Measurements from ENCODE around the gene FAM200A.

The FAM200A gene

DNA sequence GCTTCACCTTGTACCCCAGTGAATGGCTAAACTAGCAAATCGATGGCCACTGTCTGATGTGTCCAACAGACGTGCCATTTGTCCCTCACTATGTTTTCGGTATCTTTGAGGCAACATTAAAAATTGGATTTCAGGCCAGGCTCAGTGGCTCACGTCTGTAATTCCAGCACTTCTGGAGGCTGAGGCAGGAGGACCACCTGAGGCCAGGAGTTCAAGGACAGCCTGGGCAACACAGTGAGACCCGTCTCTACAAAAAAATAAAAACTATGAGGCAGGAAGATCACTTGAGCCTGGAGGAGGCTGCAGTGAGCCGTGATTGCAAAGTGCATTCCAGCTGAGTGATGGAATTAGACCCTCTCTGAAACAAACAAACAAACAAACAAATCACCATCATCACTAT lies 8.0 kb downstream of the FAM200A start:
- no peak overlapping the region for H3K23ac ChIP-seq (ENCODE audit: low read depth, low read length, poor library complexity)
- H4K91ac ChIP-seq (ENCODE audit: low read depth, low read length, poor library complexity): no peak overlapping the region
- no CpG with 5 or more reads among the region's 6 CpGs for WGBS, 2 donors (ENCODE audit: extremely low coverage in 2 of 2, insufficient read length in 2 of 2, insufficient replicate concordance in 1 of 2)
- H2BK120ac ChIP-seq (ENCODE audit: low read depth, low read length): no peak overlapping the region
- H3K4ac ChIP-seq (ENCODE audit: low read length): no peak overlapping the region
- H2AFZ ChIP-seq (ENCODE audit: low read length): no peak overlapping the region
- DNase-seq (ENCODE audit: low spot score): no peak
- H2BK12ac ChIP-seq (ENCODE audit: low read length): no peak overlapping the region
- H3K27me3 ChIP-seq (ENCODE audit: control insufficient read depth in 3 of 3, insufficient read depth in 3 of 3, low read depth in 1 of 3, low read length in 3 of 3): no peaks in the 10 kb centered on the region
- peak overlapping the region; percentile 1 for H4K8ac ChIP-seq (ENCODE audit: low read depth, low read length)
- no peak overlapping the region for H2BK15ac ChIP-seq (ENCODE audit: low read length)
- no peaks in the 10 kb centered on the region for H3K79me1 ChIP-seq (ENCODE audit: low read depth, low read length)
- no peak overlapping the region for H3K9ac ChIP-seq (ENCODE audit: low read depth, low read length, poor library complexity)
- peaks cover 7 to 49% of the 10 kb centered on the region in 2 donors for H3K36me3 ChIP-seq (replicated peaks in 1 of 2; ENCODE audit: control insufficient read depth in 2 of 2, insufficient read depth in 2 of 2, low read length in 2 of 2)
- no peaks in the 10 kb centered on the region for H3K4me1 ChIP-seq (ENCODE audit: control insufficient read depth in 2 of 2, insufficient read depth in 1 of 2, low read depth in 1 of 2, low read length in 2 of 2)
- no peak overlapping the region for H3K18ac ChIP-seq (ENCODE audit: low read length)
- H3K4me2 ChIP-seq (ENCODE audit: insufficient read depth, low read length, poor library complexity, severe bottlenecking): no peak overlapping the region
- H3K9me3 ChIP-seq (replicated peaks in 1 of 2; ENCODE audit: control insufficient read depth in 2 of 2, insufficient read depth in 1 of 2, low read depth in 1 of 2, low read length in 2 of 2): peaks cover 21 to 32% of the 10 kb centered on the region in 2 donors
- H2AK5ac ChIP-seq (ENCODE audit: low read depth, low read length): no peak overlapping the region
- H3K27ac ChIP-seq (replicated peaks; ENCODE audit: low read length): no peak overlapping the region
- no peak overlapping the region for H2BK5ac ChIP-seq (ENCODE audit: low read length)
- no peak overlapping the region for H3K4me3 ChIP-seq (ENCODE audit: low read length in 2 of 2)
- no peak overlapping the region for H3K14ac ChIP-seq (ENCODE audit: low read length)

GRCh38 chr7:99543081-99543671 lies 8.7 kb downstream of the FAM200A start:
- Histone ChIP-seq H2BK5ac (ENCODE audit: low read length) (no peak overlapping the region), H3K18ac (ENCODE audit: low read length) (no peak overlapping the region), H3K9me3 (replicated peaks in 1 of 2; ENCODE audit: control insufficient read depth in 2 of 2, insufficient read depth in 1 of 2, low read depth in 1 of 2, low read length in 2 of 2) (peaks cover 21 to 35% of the 10 kb centered on the region in 2 donors), H3K4ac (ENCODE audit: low read length) (no peak overlapping the region), H2BK15ac (ENCODE audit: low read length) (no peak overlapping the region), H2BK120ac (ENCODE audit: low read depth, low read length) (no peak overlapping the region), H3K4me2 (ENCODE audit: insufficient read depth, low read length, poor library complexity, severe bottlenecking) (no peak overlapping the region), H4K8ac (ENCODE audit: low read depth, low read length) (no peak overlapping the region), H4K91ac (ENCODE audit: low read depth, low read length, poor library complexity) (no peak overlapping the region), H2BK12ac (ENCODE audit: low read length) (no peak overlapping the region), H3K36me3 (replicated peaks in 1 of 2; ENCODE audit: control insufficient read depth in 2 of 2, insufficient read depth in 2 of 2, low read length in 2 of 2) (peaks cover 6 to 43% of the 10 kb centered on the region in 2 donors), H3K23ac (ENCODE audit: low read depth, low read length, poor library complexity) (peak overlapping the region; percentile 55), H3K4me3 (ENCODE audit: low read length in 2 of 2) (no peak overlapping the region), H2AK5ac (ENCODE audit: low read depth, low read length) (no peak overlapping the region), H2AFZ (ENCODE audit: low read length) (no peak overlapping the region), H3K27ac (replicated peaks; ENCODE audit: low read length) (no peak overlapping the region), H3K9ac (ENCODE audit: low read depth, low read length, poor library complexity) (no peak overlapping the region), H3K79me1 (ENCODE audit: low read depth, low read length) (no peaks in the 10 kb centered on the region), H3K4me1 (ENCODE audit: control insufficient read depth in 2 of 2, insufficient read depth in 1 of 2, low read depth in 1 of 2, low read length in 2 of 2) (no peaks in the 10 kb centered on the region), H3K27me3 (ENCODE audit: control insufficient read depth in 3 of 3, insufficient read depth in 3 of 3, low read depth in 1 of 3, low read length in 3 of 3) (no peaks in the 10 kb centered on the region), H3K14ac (ENCODE audit: low read length) (no peak overlapping the region)
- WGBS, 2 donors (ENCODE audit: extremely low coverage in 2 of 2, insufficient read length in 2 of 2, insufficient replicate concordance in 1 of 2): no CpG with 5 or more reads among the region's 34 CpGs
- no peak for DNase-seq (ENCODE audit: low spot score)

DNA sequence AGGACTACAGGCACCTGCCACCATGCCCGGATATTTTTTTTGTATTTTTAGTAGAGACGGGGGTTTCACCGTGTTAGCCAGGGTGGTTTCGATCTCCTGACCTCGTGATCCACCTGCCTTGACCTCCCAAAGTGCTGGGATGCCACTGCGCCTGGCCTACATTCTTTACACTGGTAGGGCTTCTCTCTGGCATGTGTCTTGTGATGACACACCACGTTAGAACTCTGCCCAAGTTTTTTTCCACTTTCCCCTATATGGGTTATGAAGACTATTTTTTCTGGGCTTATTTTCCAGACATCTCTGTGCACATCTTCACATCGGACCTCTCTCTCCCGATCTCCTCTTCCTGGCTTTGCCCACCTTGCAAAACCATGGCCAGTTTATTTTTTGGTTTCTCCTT lies 10.7 kb downstream of the FAM200A start:
- no peak overlapping the region for H2BK12ac ChIP-seq (ENCODE audit: low read length)
- no peak overlapping the region for H3K4me2 ChIP-seq (ENCODE audit: insufficient read depth, low read length, poor library complexity, severe bottlenecking)
- no peak overlapping the region for H4K91ac ChIP-seq (ENCODE audit: low read depth, low read length, poor library complexity)
- no peak overlapping the region for H3K23ac ChIP-seq (ENCODE audit: low read depth, low read length, poor library complexity)
- H2AK5ac ChIP-seq (ENCODE audit: low read depth, low read length): no peak overlapping the region
- H3K4me3 ChIP-seq (ENCODE audit: low read length in 2 of 2): no peak overlapping the region
- no peak overlapping the region for H2BK15ac ChIP-seq (ENCODE audit: low read length)
- no peaks in the 10 kb centered on the region for H3K4me1 ChIP-seq (ENCODE audit: control insufficient read depth in 2 of 2, insufficient read depth in 1 of 2, low read depth in 1 of 2, low read length in 2 of 2)
- no peak overlapping the region for H3K4ac ChIP-seq (ENCODE audit: low read length)
- H2BK120ac ChIP-seq (ENCODE audit: low read depth, low read length): no peak overlapping the region
- no peak overlapping the region for H2AFZ ChIP-seq (ENCODE audit: low read length)
- no peak overlapping the region for H3K9ac ChIP-seq (ENCODE audit: low read depth, low read length, poor library complexity)
- no peak overlapping the region for H3K14ac ChIP-seq (ENCODE audit: low read length)
- WGBS, 2 donors (ENCODE audit: extremely low coverage in 2 of 2, insufficient read length in 2 of 2, insufficient replicate concordance in 1 of 2): no CpG with 5 or more reads among the region's 9 CpGs
- DNase-seq (ENCODE audit: low spot score): no peak
- H3K79me1 ChIP-seq (ENCODE audit: low read depth, low read length): no peaks in the 10 kb centered on the region
- peaks cover 2 to 23% of the 10 kb centered on the region in 2 donors for H3K36me3 ChIP-seq (replicated peaks in 1 of 2; ENCODE audit: control insufficient read depth in 2 of 2, insufficient read depth in 2 of 2, low read length in 2 of 2)
- no peak overlapping the region for H3K18ac ChIP-seq (ENCODE audit: low read length)
- H2BK5ac ChIP-seq (ENCODE audit: low read length): no peak overlapping the region
- H3K9me3 ChIP-seq (replicated peaks in 1 of 2; ENCODE audit: control insufficient read depth in 2 of 2, insufficient read depth in 1 of 2, low read depth in 1 of 2, low read length in 2 of 2): peaks cover 14 to 36% of the 10 kb centered on the region in 2 donors
- H3K27me3 ChIP-seq (ENCODE audit: control insufficient read depth in 3 of 3, insufficient read depth in 3 of 3, low read depth in 1 of 3, low read length in 3 of 3): no peaks in the 10 kb centered on the region
- H4K8ac ChIP-seq (ENCODE audit: low read depth, low read length): no peak overlapping the region
- H3K27ac ChIP-seq (replicated peaks; ENCODE audit: low read length): no peak overlapping the region

- Histone ChIP-seq H2BK5ac (ENCODE audit: low read length) (no peak overlapping the region), H3K79me1 (ENCODE audit: low read depth, low read length) (no peaks in the 10 kb centered on the region), H3K36me3 (replicated peaks in 1 of 2; ENCODE audit: control insufficient read depth in 2 of 2, insufficient read depth in 2 of 2, low read length in 2 of 2) (peaks cover 2 to 18% of the 10 kb centered on the region in 2 donors), H2BK15ac (ENCODE audit: low read length) (no peak overlapping the region), H3K18ac (ENCODE audit: low read length) (no peak overlapping the region), H3K14ac (ENCODE audit: low read length) (no peak overlapping the region), H2AK5ac (ENCODE audit: low read depth, low read length) (no peak overlapping the region), H3K9ac (ENCODE audit: low read depth, low read length, poor library complexity) (no peak overlapping the region), H4K91ac (ENCODE audit: low read depth, low read length, poor library complexity) (no peak overlapping the region), H2AFZ (ENCODE audit: low read length) (no peak overlapping the region), H4K8ac (ENCODE audit: low read depth, low read length) (no peak overlapping the region), H2BK120ac (ENCODE audit: low read depth, low read length) (no peak overlapping the region), H3K4ac (ENCODE audit: low read length) (no peak overlapping the region), H2BK12ac (ENCODE audit: low read length) (no peak overlapping the region), H3K23ac (ENCODE audit: low read depth, low read length, poor library complexity) (no peak overlapping the region), H3K4me3 (ENCODE audit: low read length in 2 of 2) (no peak overlapping the region), H3K4me2 (ENCODE audit: insufficient read depth, low read length, poor library complexity, severe bottlenecking) (no peak overlapping the region), H3K27ac (replicated peaks; ENCODE audit: low read length) (no peak overlapping the region), H3K27me3 (ENCODE audit: control insufficient read depth in 3 of 3, insufficient read depth in 3 of 3, low read depth in 1 of 3, low read length in 3 of 3) (no peaks in the 10 kb centered on the region), H3K9me3 (replicated peaks in 1 of 2; ENCODE audit: control insufficient read depth in 2 of 2, insufficient read depth in 1 of 2, low read depth in 1 of 2, low read length in 2 of 2) (peaks cover 13 to 36% of the 10 kb centered on the region in 2 donors), H3K4me1 (ENCODE audit: control insufficient read depth in 2 of 2, insufficient read depth in 1 of 2, low read depth in 1 of 2, low read length in 2 of 2) (no peaks in the 10 kb centered on the region)
- no peak for DNase-seq (ENCODE audit: low spot score)
- no CpG with 5 or more reads among the region's 5 CpGs for WGBS, 2 donors (ENCODE audit: extremely low coverage in 2 of 2, insufficient read length in 2 of 2, insufficient replicate concordance in 1 of 2)
Measured at GRCh38 chr7:99540542-99540941, 11.4 kb downstream of the FAM200A start.
